VCaP (cell line): ENCODE results near the gene ARPC1B.
"Not testable (repeated sequence)": the region's sequence is repeated elsewhere in the genome, so short reads cannot be mapped to it uniquely, and the experiment has no call there.

Experiments
- H3K27ac ChIP-seq: fragments of 450-650 bp; 2 replicates; pipeline ENCODE4 v1.5.1; 2017
- CTCF ChIP-seq: fragments of 450-650 bp; conservative IDR thresholded peaks from 2 replicates; pipeline ENCODE4 v1.5.1; 2017; ENCODE audit warnings: mild to moderate bottlenecking, moderate library complexity

ARPC1B gene

DNA sequence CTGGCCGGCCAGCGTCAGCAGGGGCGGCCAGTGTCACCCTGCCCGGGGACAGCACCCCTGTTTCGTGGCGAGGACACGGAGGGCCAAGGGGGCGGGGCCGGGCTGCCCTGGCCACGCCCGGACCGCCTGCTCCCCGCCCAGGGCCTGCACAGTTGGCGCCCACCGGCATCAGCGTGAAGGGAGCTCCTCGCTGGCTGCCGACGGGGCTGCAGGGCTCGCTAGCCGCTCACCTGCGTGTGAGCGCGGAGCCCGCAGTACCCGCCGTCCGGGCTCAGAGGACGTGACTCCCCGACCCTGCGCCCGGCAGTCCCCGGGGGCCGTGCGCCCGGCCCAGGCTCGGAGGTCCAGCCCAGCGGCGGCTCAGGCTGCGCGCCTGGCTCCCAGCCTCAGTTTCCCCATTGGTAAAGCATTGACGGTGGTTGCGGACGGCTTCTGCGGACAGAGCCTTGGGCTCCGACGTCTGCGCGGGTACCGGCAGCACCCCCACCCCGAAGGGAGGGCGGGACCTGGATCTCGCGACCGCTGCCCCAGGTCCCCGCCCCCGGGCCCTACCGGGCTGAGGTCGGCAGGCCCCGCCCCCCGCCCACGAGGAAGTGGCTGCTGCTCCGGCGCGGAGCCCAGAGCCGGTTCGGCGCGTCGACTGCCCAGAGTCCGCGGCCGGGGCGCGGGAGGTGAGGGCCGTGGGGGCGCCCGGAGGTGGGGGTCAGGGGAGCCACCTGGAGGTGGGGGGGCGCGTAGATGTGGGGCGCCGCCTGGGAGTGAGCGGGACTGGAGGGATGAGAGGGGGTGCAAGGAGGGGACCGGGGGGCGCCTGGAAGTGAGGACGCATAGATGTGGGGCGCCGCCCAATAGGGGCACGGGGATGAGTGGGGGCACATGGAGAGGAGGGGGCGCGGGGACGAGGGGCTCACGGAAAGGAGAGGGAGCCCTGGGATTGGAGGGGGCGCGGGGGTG is at the start of gene ARPC1B:
Gene ARPC1B (plus strand): TSS at position 620 of the 954 bp plus-strand sequence. CDS start 10,985 bp downstream, outside the sequence.
- TF ChIP-seq CTCF: no peak
- peak within 1 kb of the TSS; percentile 76 for H3K27ac ChIP-seq

GRCh38 chr7:99325001-99325493 is 49.5 kb upstream of the ARPC1B start:
- TF ChIP-seq CTCF: no peak
- peak overlapping the region; percentile 94 for H3K27ac ChIP-seq

GRCh38 chr7:99325592-99326407 is 48.7 kb upstream of the ARPC1B start, which contains the start of gene ARPC1A:
ARPC1A (plus strand) TSS chr7:99325898; CDS start chr7:99333354, 7,456 bp downstream.
- peak within 1 kb of the TSS; percentile 94 for H3K27ac ChIP-seq
- TF ChIP-seq CTCF: peak; percentile 51

DNA sequence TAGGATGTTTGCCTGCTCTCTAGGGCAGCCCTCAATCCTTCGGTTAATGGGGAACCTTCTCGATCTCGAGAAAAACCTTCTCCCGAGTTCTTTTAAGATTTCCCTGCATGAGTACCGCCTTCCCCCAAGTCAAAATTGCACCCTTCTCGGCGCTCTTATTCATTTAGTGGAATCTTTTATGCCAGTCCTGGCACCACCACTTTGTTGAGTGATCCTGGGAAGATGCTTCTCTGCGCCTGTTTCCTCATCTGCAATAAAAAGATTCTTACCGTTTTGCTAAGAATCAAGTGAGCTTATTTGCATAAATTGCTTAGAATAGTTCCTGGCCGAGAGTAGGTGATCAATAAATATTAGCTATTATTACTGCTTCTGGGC is 48.1 kb upstream of the ARPC1B start:
- peak overlapping the region; percentile 94 for H3K27ac ChIP-seq
- no peak for TF ChIP-seq CTCF

- not testable (repeated sequence) for H3K27ac ChIP-seq
Observed at GRCh38 chr7:99330314-99330961, 44.1 kb upstream of the ARPC1B start.

GRCh38 chr7:99331002-99331401 is 43.5 kb upstream of the ARPC1B start:
- no peak overlapping the region for H3K27ac ChIP-seq
- no peak for TF ChIP-seq CTCF

- no peak overlapping the region for H3K27ac ChIP-seq
- TF ChIP-seq CTCF: no peak
Observed at GRCh38 chr7:99339595-99339994, 34.9 kb upstream of the ARPC1B start.
